A549 (cell line): ENCODE measurements around the gene FNDC10.

Source experiments
- CHD2 ChIP-seq: fragments of 150-350 bp; IDR thresholded peaks from 2 replicates; pipeline ENCODE4 v1.6.1; 2014; ENCODE audit warnings: low read length; ENCODE audit not compliant: partially characterized antibody
- CTCF ChIP-seq: fragments of >200 bp; sonication (Bioruptor Twin); formaldehyde crosslinking; IDR thresholded peaks from 3 replicates; pipeline ENCODE4 v1.5.1; 2016
- HOXA7 ChIP-seq: fragments of 250-450 bp; sonication (Bioruptor Pico); IDR thresholded peaks from 2 replicates; pipeline ENCODE4 v1.5.0; 2020; ENCODE audit warnings: mild to moderate bottlenecking, moderate library complexity
- RAD21 ChIP-seq, 2 experiments: fragments of >200 bp in 1 of 2; sonication (Bioruptor Twin) in 1 of 2; formaldehyde crosslinking in 1 of 2; IDR thresholded peaks in 1 of 2; conservative IDR thresholded peaks in 1 of 2; 2 replicates in 1 of 2; 3 replicates in 1 of 2; pipeline ENCODE4 v1.6.1; 2012 to 2018; ENCODE audit warnings: inconsistent platforms in 1 of 2

GRCh38 chr1:1609822-1610485 is 10.0 kb upstream of the FNDC10 start:
- TF ChIP-seq RAD21 (conservative IDR thresholded peaks at IDR 0.05 in 1 of 2, IDR thresholded peaks at IDR 0.05 in 1 of 2), result no peak
- no peak for TF ChIP-seq CTCF
- no peak for TF ChIP-seq HOXA7 (CRISPR knock-in tag)
- no peak for TF ChIP-seq CHD2
